ENCODE data around the gene MYBBP1A.
A peak's percentile ranks its signal among the peaks of the same experiment; 100 is the strongest.

Gene MYBBP1A

DNA sequence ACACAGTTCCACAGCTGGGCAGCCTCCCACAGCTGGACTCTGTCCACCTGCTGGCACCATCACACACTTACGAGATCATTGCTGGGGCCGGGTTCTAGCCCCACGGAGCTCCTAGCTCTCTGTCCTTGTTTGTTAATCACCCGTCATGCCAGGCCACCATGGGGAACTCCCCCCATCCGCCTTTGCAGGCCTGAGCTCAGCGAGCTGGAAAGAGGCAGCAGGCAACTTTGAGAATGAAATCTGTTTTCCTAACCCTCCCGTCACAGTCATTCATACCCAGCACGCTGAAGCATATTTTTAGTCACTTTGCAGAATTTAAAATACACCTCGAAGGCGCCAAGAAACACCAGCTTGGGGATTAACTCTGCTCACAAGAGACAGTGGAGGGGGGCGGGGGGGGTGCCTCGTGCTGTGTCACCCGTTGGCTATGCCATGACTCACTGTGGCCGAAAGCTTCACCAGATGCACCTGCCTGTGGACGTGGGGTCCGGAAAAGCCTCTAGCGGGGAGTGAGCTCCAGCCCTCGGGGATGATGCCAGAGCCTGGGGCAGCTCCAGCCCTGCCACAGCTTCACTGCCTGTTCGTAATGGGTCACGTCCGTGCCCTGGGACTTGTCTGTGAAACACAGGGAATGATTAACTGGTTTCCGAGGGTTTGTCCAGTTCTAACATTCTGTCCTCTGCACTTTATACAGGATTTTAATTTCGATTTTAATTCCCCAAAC, 57.9 kb downstream of the MYBBP1A start:
- no peak for ATAC-seq
- Mint-ChIP-seq H3K27me3 (peaks cover 24% of the 10 kb centered on the region), H3K27ac (no peak overlapping the region), H3K9me3 (no peaks in the 10 kb centered on the region), H3K36me3 (ENCODE audit: low read depth) (no peaks in the 10 kb centered on the region), H3K4me3 (no peak overlapping the region), H3K4me1 (peaks cover 22% of the 10 kb centered on the region)
- no peak for DNase-seq

DNA sequence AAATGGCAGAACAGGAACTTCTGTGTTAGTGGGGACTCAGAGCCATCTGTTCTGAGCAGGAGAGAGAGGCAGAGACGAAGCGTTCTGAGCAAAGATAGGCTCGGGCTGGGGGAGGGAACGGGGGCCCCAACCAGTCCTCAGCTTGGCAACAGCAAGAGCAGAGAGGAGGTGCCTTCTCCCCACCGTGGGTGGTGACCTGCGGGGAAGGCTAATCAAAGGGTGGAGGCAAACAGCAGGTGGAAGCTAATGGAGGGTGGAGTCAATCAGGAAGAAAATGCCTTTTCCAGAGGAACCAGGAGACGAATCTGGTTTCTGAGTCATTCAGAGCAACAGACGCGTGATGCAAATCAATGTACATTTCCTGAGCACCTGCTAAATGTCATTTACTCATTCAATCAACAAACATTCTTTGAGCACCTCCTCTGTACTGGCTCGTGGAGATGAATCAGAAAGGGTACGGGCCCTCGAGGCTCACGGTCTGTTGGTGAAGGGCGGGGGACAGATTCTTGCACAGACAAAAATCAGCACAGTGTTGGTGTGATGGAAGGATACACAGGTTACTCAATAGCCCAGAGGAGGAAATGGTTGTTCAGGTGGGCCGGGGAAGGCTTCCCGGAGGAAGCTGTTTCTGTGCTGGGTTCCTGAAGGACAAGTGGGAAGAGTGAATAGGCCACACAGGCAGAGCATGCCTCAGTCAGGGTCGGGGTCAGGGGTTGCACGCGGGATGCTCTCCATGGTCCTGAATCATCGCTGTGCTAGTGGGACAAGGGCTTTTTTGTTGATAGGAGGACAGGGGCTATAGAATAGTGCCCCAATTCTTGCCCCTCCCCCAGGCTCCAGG, 62.2 kb downstream of the MYBBP1A start:
- ATAC-seq = peak; percentile 29
- Mint-ChIP-seq H3K27me3 (no peaks in the 10 kb centered on the region), H3K4me1 (peaks cover 8% of the 10 kb centered on the region), H3K27ac (no peak overlapping the region), H3K4me3 (no peak overlapping the region), H3K9me3 (no peaks in the 10 kb centered on the region), H3K36me3 (ENCODE audit: low read depth) (no peaks in the 10 kb centered on the region)
- peak; percentile 24 for DNase-seq

- DNase-seq (no peak), ATAC-seq (no peak)
- Mint-ChIP-seq H3K4me3 (no peak overlapping the region), H3K36me3 (ENCODE audit: low read depth) (no peaks in the 10 kb centered on the region), H3K4me1 (peaks cover 18% of the 10 kb centered on the region), H3K9me3 (no peaks in the 10 kb centered on the region), H3K27me3 (no peaks in the 10 kb centered on the region), H3K27ac (no peak overlapping the region)
These were observed 64.5 kb downstream of the MYBBP1A start for GRCh38 chr17:4490637-4491061.

DNA sequence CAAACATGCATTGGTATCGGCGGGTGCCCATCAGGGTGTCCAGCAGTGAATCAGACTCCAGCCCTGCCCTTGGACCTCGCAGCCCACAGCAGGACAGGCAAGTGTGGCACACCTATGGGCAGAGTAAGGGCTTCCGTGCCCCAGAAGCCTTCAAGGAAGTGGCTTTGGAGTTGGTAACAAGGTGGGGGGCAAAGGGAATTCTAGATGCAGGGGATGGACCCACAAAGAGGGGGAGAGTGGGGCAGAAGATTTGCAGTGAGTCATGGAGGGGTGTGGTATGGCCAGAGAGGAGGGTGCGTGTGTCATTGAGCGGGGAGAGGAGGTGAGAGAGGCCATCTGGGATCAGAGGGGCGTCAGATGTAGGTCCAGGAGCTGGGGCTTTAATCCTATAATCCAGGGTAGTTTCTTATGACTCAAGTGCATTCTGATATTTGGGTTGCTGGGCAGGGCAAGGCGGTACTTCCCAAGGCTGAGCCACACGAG, 65.0 kb downstream of the MYBBP1A start:
- no peak for DNase-seq
- H3K4me1 Mint-ChIP-seq = peaks cover 20% of the 10 kb centered on the region
- H3K27me3 Mint-ChIP-seq = no peaks in the 10 kb centered on the region
- ATAC-seq = no peak
- H3K36me3 Mint-ChIP-seq (ENCODE audit: low read depth) = no peaks in the 10 kb centered on the region
- no peaks in the 10 kb centered on the region for H3K9me3 Mint-ChIP-seq
- no peak overlapping the region for H3K27ac Mint-ChIP-seq
- no peak overlapping the region for H3K4me3 Mint-ChIP-seq

DNA sequence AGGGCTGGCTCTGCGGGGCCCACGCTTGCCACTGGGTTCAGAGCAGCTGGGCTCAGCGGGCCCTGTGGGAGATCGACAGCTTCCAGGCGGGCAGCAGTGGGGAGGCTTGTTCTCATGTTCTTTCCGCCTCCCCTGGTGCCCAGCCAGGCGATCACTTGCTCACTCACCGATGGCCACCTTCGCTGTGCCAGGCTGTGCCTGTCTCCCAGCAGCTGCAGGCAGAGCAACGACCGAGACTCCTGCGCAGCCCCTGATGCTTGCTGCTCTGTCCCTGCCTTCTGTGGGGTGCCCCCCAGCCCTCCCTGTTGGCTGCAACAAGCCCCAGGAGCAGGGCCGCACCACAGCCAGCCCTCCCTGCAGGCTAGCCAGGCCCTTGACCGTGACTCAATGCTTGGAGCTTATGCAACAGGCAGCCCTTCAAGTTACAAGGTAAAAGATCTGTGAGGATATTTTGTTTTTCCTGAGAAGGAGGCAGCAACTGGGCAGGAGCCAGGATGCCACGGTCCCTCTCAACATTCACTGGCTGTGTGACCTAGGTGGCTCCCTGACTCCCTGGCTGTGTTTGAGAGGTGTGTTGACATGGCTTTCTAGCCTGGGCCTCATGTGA, 66.1 kb downstream of the MYBBP1A start:
- Mint-ChIP-seq H3K27me3 (no peaks in the 10 kb centered on the region), H3K4me3 (no peak overlapping the region), H3K36me3 (ENCODE audit: low read depth) (no peaks in the 10 kb centered on the region), H3K27ac (no peak overlapping the region), H3K4me1 (peaks cover 25% of the 10 kb centered on the region), H3K9me3 (no peaks in the 10 kb centered on the region)
- no peak for ATAC-seq
- no peak for DNase-seq

Measured in activated naive CD8-positive, alpha-beta T cell treated with anti-CD3 and anti-CD28 coated beads, Interleukin-2, amount 50 U/mL, for 24 hours (primary cell).